ENCODE results near the gene SRSF3.
A peak's percentile ranks its signal among the peaks of the same experiment; 100 is the strongest.
"Not testable (repeated sequence)": the region's sequence is repeated elsewhere in the genome, so short reads cannot be mapped to it uniquely, and the experiment has no call there.

The SRSF3 gene

DNA sequence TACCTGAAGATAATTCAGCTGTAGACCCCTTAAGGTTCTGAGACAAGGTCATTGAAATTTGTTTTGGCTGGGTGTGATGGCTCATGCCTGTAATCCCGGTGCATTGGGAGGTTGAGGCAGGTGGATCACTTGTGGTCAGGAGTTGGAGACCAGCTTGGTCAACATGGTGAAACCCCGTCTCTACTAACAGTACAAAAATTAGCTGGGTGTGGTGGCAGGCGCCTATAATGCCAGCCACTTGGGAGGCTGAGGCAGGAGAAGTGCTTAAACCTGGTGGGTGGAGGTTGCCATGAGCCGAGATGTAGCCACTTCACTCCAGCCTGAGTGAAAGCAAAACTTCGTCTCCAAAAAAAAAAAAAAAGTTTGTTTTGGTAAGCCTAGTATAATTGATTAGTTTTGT lies 11.0 kb downstream of the SRSF3 start:
- DNase-seq (ENCODE audit: low spot score) = no peak

DNA sequence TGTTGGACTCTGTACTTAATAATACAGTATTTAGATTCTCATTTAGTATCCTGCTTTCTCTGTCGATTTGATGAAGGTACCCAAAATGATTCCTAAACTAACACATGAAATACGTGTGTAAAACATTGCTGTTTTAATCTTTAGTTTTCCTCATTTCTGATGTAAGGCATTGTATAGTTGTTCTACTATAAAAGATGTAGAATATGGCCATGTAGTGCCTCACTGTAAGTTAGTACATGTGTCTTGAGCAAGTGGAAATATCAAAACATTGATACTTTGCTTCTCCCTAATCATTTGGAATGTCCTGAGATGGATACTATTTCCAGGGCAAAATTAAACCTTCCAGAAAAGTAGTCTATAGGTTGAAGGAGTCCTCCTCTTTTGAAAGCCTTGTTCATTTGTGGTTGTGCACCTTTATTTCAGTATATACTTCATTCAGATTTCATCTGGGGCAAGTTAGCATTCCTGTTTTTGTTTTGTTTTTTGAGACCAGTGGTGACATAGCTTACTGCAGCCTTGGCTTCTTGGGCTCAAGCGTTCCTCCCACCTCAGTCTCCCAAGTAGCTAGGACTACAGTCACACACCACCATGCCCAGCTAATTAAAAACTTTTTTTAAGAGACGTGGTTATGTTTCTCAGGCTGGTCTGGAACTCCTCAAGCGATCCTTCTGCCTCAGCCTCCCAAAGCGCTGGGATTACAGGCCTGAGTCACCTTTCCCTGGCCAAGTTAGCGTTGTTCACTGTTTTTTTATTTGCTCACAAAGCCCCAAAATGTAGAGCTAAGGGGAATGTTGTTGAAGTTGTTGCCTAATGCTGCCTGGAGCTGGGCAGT lies 11.6 kb downstream of the SRSF3 start:
- no peak for DNase-seq (ENCODE audit: low spot score)

DNA sequence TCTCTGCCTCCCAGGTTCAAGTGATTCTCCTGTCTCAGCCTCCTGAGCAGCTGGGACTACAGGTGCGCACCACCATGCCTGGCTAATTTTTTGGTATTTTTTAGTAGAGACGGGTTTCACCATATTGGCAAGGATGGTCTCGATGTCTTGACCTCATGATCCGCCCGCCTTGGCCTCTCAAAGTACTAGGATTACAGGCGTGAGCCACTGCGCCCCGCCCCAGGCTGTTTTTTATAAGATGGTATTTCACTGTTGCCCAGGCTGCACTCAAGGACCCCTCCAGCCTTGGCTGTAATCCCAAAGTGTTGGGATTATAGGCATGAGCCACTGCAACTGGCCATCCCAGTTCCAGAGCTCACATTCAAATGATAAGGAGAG lies 13.1 kb downstream of the SRSF3 start:
- DNase-seq (ENCODE audit: low spot score) = not testable (repeated sequence)

DNA sequence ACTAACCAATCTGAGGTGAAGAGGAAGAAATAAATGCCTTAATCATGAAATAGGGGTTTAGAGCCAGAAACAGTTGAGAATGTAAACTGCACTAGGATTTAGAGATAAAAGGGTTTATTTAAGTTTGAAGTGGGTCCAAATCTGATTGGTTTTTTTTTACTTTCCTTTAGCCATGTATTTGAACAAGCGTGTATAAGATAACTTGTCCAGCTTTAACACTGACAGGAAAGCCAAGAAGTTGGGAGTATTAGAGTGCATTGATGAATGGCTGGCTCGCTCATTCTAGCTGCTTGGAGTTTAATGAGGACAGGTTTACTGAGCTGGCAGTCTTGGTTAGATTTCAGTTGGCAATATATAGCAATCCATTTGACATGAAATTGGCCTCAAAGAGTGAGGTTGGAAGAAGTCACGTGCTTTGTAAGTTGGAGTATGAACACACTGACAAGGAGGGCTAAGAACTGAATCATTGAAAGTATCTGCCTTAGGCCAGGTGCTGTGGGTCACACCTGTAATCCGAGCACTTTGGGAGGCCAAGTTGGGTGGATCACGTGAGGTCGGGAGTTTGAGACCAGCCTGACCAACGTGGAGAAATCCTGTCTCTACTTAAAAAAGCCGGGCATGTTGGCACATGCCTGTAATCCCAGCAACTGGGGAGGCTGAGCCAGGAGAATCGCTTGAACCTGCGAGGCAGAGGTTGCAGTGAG lies 13.7 kb downstream of the SRSF3 start:
- no peak for DNase-seq (ENCODE audit: low spot score)

- no peak for DNase-seq (ENCODE audit: low spot score)
These were observed 14.8 kb downstream of the SRSF3 start for GRCh38 chr6:36608788-36609563.

- DNase-seq (ENCODE audit: low spot score) = no peak
These were observed 15.4 kb downstream of the SRSF3 start for GRCh38 chr6:36609582-36609981.

GRCh38 chr6:36610041-36610955 lies 16.1 kb downstream of the SRSF3 start:
- DNase-seq (ENCODE audit: low spot score) = no peak

- DNase-seq (ENCODE audit: low spot score) = no peak
These were observed 16.8 kb downstream of the SRSF3 start for GRCh38 chr6:36610956-36611336.

- not testable (repeated sequence) for DNase-seq (ENCODE audit: low spot score)
These were observed 17.5 kb downstream of the SRSF3 start for GRCh38 chr6:36611679-36612078.

DNA sequence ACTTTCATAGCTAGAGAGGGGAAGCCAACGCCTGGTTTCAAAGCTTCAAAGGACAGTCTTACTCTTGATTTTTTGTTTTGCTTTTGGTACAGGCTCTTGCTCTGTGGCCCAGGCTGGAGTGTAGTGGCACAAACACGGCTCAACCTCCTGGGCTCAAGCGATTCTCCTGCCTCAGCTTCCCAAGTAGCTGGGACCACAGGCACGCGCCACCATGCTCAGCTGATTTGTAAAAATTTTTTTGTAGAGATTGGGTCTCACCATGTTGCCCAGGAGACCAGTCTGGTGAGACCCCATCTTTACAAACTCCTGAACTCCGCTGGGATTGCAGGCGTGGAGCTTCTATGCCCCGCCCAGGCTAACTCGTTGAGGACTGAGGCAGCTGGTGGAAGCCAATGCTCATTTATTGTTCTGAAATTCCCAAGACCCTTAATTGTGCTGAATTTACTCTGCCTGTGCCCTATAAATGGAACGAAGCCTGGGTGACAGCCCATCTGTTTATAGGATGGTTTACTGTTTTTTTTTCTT lies 18.0 kb downstream of the SRSF3 start:
- no peak for DNase-seq (ENCODE audit: low spot score)

DNA sequence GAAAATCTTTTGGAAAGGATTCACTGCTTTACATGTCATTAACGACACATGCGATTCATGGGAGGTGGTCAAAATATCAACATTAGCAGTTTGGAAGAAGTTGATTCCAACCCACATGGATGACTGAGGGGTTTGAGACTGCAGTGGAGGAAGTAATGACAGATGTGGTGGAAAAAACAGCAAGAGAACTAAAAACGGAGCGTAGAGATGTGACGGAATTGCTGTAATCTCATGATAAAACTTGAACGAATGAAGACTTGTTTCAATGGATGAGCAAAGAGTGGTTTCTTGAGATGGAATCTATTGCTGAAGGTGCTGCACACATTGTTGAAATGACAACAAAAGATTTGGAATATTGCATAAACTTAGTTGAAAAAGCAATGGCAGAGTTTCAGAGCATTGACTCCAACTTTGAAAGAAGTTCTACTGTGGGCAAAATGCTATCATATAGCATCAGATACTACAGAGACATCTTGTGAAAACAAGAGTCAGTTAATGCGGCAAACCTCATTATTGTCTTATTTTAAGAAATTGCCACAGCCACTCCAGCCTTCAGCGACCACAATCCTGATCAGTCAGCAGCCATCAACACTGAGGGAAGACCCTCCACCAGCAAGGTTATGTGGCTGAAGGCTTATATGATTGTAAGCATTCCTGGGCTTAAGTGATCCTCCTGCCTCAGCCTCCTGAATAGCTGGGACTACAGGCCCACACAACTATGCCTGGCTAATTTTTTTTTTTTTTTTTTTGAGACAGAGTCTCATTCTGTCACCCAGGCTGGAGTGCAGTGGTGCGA lies 19.2 kb downstream of the SRSF3 start:
- DNase-seq (ENCODE audit: low spot score) = no peak

GRCh38 chr6:36615018-36615761 lies 21.0 kb downstream of the SRSF3 start:
- peak; percentile 66 for DNase-seq (ENCODE audit: low spot score)

- no peak for DNase-seq (ENCODE audit: low spot score)
These were observed 22.8 kb downstream of the SRSF3 start for GRCh38 chr6:36616893-36617521.

DNA sequence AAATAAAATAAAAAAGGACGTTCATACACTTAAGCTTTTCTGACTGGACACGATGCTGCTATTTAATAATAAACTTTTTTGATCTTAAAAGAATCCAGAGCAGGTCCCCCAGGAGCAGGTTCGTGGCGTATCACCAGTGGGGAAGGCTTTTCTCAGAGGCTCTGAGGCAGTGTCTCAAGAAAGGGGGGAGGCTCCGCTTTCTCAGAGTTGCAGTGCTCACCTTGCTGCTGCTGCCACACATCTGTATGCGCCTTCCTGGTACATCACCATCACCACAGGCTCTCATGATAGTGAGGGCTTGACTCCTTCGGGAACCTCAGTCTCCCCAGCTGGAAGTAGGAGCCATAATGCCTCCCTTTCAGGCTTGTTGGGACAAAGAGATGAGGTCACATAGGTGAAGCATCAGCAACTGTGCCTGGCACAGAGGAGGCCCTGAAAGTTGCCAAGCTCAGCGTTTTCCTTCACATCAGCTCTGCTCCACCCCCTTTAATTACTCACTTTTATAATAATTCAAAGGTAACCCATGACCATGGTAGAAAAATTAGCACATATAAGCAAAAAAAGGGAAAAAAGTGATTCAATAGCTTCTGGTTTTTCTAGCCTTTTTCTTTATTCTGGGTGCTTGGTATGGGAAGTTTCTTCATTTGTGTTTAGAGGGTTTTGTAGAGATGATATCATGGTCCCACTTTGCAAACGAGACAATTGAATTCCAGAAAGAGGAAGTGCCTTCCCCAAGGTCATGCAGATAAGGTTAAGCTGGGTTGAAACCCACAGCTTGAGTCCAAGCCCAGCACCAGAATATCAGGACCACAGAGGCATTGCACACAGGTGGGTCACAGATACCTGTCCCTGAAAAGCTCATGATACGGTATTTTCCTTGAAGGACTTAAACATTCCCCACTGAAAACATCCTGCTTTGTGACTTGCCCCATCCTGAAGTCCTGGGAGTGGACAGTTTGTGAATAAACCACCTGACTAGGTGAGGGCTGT lies 24.5 kb downstream of the SRSF3 start:
- DNase-seq (ENCODE audit: low spot score) = no peak

DNA sequence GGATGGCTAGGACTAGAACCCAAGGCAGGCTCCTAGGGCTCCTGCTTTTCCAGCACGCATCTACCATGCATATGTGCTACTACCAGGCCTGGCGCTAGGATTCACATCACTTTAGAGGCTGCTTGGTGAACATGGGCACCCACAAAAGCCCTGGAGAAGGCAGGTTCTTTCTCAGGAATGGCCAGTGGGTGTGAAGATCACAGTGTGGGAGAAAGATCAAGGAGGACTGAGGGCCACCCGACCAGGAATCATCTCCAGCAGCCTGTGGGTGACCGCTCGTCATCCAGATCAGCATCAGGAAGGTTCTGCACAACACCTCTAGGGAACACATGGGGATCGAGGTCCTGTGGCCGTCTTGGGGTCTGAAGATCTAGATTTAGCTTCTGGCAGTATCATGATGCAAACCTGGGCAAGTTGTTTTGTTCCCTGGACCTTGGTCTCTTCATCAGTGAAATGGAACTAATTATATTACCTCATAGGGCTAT lies 27.3 kb downstream of the SRSF3 start:
- DNase-seq (ENCODE audit: low spot score) = no peak

DNA sequence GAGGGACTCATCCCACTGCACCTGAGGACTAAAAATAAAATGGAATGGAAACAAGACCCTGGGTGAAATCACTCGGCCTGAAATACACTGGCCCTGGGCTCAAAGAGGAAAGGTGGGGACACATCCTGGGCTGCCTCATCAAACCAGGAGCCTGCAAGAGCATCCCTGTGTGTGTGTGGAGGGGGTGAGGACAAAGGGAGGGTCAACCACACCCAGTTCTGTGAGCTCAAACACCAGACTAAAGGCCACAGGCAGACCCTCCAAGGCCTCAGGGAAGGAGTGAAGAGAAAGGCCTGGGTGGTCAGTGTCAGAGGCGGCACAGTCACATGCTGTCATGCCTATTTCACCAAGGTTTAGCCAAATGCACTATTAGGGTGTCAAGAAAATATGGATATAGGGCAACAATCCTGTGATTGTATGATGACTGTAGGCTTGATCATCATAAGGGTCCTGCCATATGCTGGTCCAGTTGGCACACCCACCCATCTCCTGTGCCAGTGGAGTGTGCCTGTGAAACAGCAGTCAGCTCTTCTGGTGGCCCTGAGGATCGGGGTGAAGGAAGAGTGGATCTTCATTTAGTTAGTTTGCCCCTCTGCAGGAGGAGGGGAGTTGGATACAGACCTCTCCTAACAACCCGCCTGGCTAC lies 28.9 kb downstream of the SRSF3 start:
- no peak for DNase-seq (ENCODE audit: low spot score)

All from hematopoietic multipotent progenitor cell treated with erythropoietin and hydrocortisone succinate and interleukin-3 and kit ligand, for 15 days (in vitro differentiated cells).